Adrenal gland (tissue), 12 donors: Measurements from ENCODE around the gene NUDCD3. TPM values are rescaled to one million over a fixed set of nuclear protein-coding genes. Genes with fewer than 3 reads are reported as not detected.

Experiments
- DNase-seq, 7 donors: peaks; one replicate each; pipeline ENCODE4 v3.0.0-alpha.2; 2019 to 2020
- H3K27ac ChIP-seq, 5 donors: fragments of 200-600 bp; sonication (generic) in 4 of 5; 1 replicate in 3 of 5; 2 replicates in 2 of 5; pipeline versions ENCODE4 v1.5.1 to v1.8.0; 2016 to 2020; ENCODE audit warnings: mild to moderate bottlenecking in 1 of 5
- H3K27me3 ChIP-seq: fragments of 200-600 bp; 2 replicates; pipeline ENCODE4 v1.8.0; 2021
- H3K36me3 ChIP-seq, 2 donors: fragments of 200-600 bp; replicated peaks in 1 of 2; 1 replicate in 1 of 2; 2 replicates in 1 of 2; pipeline versions ENCODE4 v1.5.1 to v1.8.0; 2018 to 2022
- H3K4me1 ChIP-seq, 2 donors: fragments of 200-600 bp; replicated peaks in 1 of 2; 1 replicate in 1 of 2; 2 replicates in 1 of 2; pipeline versions ENCODE4 v1.5.1 to v1.8.0; 2018 to 2021
- H3K4me3 ChIP-seq, 4 donors: fragments of 200-600 bp; sonication (generic) in 3 of 4; one replicate each; pipeline ENCODE4 v1.5.1; 2016 to 2018
- H3K9me3 ChIP-seq, 3 donors: fragments of 200-600 bp; sonication (generic) in 1 of 3; replicated peaks in 1 of 3; 1 replicate in 2 of 3; 2 replicates in 1 of 3; pipeline versions ENCODE4 v1.5.1 to v1.8.0; 2016 to 2021
- POLR2A ChIP-seq, 2 donors: fragments of 450-650 bp; IDR thresholded peaks; one replicate each; pipeline ENCODE4 v1.6.1; 2017; ENCODE audit warnings: antibody characterized with exemption in 2 of 2, mild to moderate bottlenecking in 2 of 2, moderate library complexity in 1 of 2
- WGBS, 4 donors: extraction: QIAGEN DNeasy Blood & Tissue Kit in 2 of 4; methylation state at CpG; one replicate each; pipeline versions ENCODE4 v1.1.5 to v1.1.7; 2013 to 2017; 5-methylcytosine and 5-hydroxymethylcytosine counted together
- intact Hi-C, 2 donors: fragments of 100-400 bp; cut with DNase I; formaldehyde crosslinking; loops; one replicate each; pipeline versions ENCODE4 v1.14.1 to v1.15.0; 2022 to 2023
- polyA plus RNA-seq, 3 donors: library from polyadenylated mRNA; stranded (reverse); fragments of 200-250 nt in 2 of 3; fragments of 350-450 nt in 1 of 3; fragmentation: Illumina TruSeq in 1 of 3; extraction: RNeasy Lipid Tissue Mini Kit (QIAGEN cat#74804) in 1 of 3; gene quantifications; one replicate each; pipeline ENCODE4 v1.2.3, GENCODE V29; 2013 to 2014
- total RNA-seq, 9 donors: library from RNA; depleted of rRNA in 4 of 9; stranded (reverse); fragments of >200 nt in 4 of 9; fragments of 120-200 nt in 1 of 9; fragmentation: NEBNext Ultra II Directional in 1 of 9; extraction: Animal tissue kit (Norgen Biotek cat#: 25700) in 1 of 9; gene quantifications; one replicate each; pipeline versions ENCODE4 v1.1.0 to v1.2.4, GENCODE V29; 2013 to 2023
- TF ChIP-seq, protein P1 (sequence below), 6 experiments: fragments of 450-650 bp in 4 of 6; fragments of 200-600 bp in 2 of 6; sonication (generic) in 1 of 6; IDR thresholded peaks; 1 replicate in 5 of 6; 2 replicates in 1 of 6; pipeline versions ENCODE4 v1.5.1 to v1.8.0; 2016 to 2021; ENCODE audit warnings: antibody characterized with exemption in 6 of 6, mild to moderate bottlenecking in 2 of 6, moderate library complexity in 1 of 6
- donor health status: healthy with polysubstance abuse.
- donor health status: Bipolar disorder and iron deficiency.
- donor health status: DM: yes; HTN: yes; CAD: no.
- donor health status: DM: no; HTN: no; CAD: no.
- donor health status: DM: no; HTN: no; CAD: no.
- donor health status: DM: yes; HTN: yes; CAD: no.

The NUDCD3 gene
- total and polyA plus RNA-seq, 12 donors = 30.5 to 136 (median 71.1) TPM

DNA sequence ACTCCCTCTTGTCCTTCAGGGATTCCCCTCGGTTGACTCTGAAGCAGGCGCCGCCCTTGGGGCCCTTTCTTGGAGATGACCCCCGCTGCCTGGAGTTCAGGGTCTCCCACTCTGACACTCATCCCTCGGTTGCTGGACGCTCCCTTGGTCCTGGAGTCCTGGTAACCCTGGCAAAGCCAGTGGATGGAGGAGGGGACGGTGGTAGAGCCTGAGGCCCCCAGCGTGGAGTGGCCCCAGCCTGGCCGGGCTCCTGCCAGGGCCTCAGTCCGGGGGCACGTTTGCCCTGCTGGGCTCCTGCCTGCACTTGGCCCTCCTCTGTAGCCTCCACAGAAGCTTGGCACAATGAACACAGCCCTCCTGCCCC is 155.7 kb downstream of the NUDCD3 start:
- 86 to 91% (median 87%) methylated on average over 6 to 11 of the region's 11 CpGs for WGBS, 4 donors
- no peaks in the 10 kb centered on the region for H3K4me1 ChIP-seq
- no peak for TF ChIP-seq POLR2A (IDR thresholded peaks at IDR 0.05)
- TF ChIP-seq, protein P1, sequence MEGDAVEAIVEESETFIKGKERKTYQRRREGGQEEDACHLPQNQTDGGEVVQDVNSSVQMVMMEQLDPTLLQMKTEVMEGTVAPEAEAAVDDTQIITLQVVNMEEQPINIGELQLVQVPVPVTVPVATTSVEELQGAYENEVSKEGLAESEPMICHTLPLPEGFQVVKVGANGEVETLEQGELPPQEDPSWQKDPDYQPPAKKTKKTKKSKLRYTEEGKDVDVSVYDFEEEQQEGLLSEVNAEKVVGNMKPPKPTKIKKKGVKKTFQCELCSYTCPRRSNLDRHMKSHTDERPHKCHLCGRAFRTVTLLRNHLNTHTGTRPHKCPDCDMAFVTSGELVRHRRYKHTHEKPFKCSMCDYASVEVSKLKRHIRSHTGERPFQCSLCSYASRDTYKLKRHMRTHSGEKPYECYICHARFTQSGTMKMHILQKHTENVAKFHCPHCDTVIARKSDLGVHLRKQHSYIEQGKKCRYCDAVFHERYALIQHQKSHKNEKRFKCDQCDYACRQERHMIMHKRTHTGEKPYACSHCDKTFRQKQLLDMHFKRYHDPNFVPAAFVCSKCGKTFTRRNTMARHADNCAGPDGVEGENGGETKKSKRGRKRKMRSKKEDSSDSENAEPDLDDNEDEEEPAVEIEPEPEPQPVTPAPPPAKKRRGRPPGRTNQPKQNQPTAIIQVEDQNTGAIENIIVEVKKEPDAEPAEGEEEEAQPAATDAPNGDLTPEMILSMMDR (IDR thresholded peaks at IDR 0.05) = no peak
- no peaks in the 10 kb centered on the region for H3K27me3 ChIP-seq
- no peaks in the 10 kb centered on the region for H3K9me3 ChIP-seq
- no peak for DNase-seq
- no peaks in the 10 kb centered on the region for H3K36me3 ChIP-seq
- H3K27ac ChIP-seq = no peak overlapping the region
- no peak overlapping the region for H3K4me3 ChIP-seq
- intact Hi-C loops = no loop called here

GRCh38 chr7:44333911-44334733 is 156.3 kb downstream of the NUDCD3 start:
- DNase-seq = no peak
- H3K27me3 ChIP-seq = no peaks in the 10 kb centered on the region
- WGBS, 4 donors = 75 to 84% (median 79%) methylated on average over 17 to 19 of the region's 19 CpGs
- H3K27ac ChIP-seq = no peak overlapping the region
- H3K4me3 ChIP-seq = no peak overlapping the region
- H3K9me3 ChIP-seq = no peaks in the 10 kb centered on the region
- no peaks in the 10 kb centered on the region for H3K4me1 ChIP-seq
- TF ChIP-seq, protein P1 (IDR thresholded peaks at IDR 0.05) = no peak
- no peak for TF ChIP-seq POLR2A (IDR thresholded peaks at IDR 0.05)
- intact Hi-C loops = no loop called here
- H3K36me3 ChIP-seq = no peaks in the 10 kb centered on the region

DNA sequence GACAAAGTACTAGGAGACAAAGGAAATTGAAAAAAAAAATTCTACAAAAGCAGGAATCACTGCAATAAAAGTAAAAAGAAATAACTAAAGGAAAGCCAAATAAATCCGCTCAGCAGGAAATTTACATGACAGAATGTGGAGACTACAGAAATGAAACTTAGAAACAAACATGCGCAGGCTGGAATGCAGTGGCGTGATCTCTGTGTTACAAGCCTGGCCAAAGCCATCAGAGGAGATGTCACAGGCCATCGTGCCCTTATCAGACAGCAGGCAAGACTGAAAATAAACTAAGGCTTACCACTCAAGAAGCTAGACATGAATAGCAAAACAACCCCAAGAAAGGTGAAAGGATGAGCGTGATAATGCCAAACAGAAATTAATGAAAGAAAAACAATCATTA is 158.8 kb downstream of the NUDCD3 start:
- 55 to 70% (median 59%) methylated on average over 5 of the region's 5 CpGs for WGBS, 4 donors
- no peaks in the 10 kb centered on the region for H3K4me1 ChIP-seq
- no peak for TF ChIP-seq POLR2A (IDR thresholded peaks at IDR 0.05)
- TF ChIP-seq, protein P1 (IDR thresholded peaks at IDR 0.05) = no peak
- DNase-seq = peak in 1 of 7 donors; percentile 51
- no peaks in the 10 kb centered on the region for H3K36me3 ChIP-seq
- H3K27ac ChIP-seq = no peak overlapping the region
- no peak overlapping the region for H3K4me3 ChIP-seq
- no peaks in the 10 kb centered on the region for H3K27me3 ChIP-seq
- H3K9me3 ChIP-seq = no peaks in the 10 kb centered on the region
- intact Hi-C loops = no loop called here

- H3K27ac ChIP-seq = no peak overlapping the region
- TF ChIP-seq POLR2A (IDR thresholded peaks at IDR 0.05) = no peak
- TF ChIP-seq, protein P1 (IDR thresholded peaks at IDR 0.05) = no peak
- H3K27me3 ChIP-seq = no peaks in the 10 kb centered on the region
- DNase-seq = peak in 1 of 7 donors; percentile 45
- 82 to 95% (median 88%) methylated on average over 6 of the region's 6 CpGs for WGBS, 4 donors
- intact Hi-C loops = no loop called here
- H3K36me3 ChIP-seq = no peaks in the 10 kb centered on the region
- no peaks in the 10 kb centered on the region for H3K9me3 ChIP-seq
- no peaks in the 10 kb centered on the region for H3K4me1 ChIP-seq
- H3K4me3 ChIP-seq = no peak overlapping the region
Observed at GRCh38 chr7:44330331-44330730, 160.1 kb downstream of the NUDCD3 start.
